ENCODE results near the gene ACOT7. TPM values are rescaled to one million over a fixed set of nuclear protein-coding genes. Genes with fewer than 3 reads are reported as not detected.

ACOT7 gene
- total and polyA plus RNA-seq, 2 experiments from 2014 or later = 167 to 169 TPM

DNA sequence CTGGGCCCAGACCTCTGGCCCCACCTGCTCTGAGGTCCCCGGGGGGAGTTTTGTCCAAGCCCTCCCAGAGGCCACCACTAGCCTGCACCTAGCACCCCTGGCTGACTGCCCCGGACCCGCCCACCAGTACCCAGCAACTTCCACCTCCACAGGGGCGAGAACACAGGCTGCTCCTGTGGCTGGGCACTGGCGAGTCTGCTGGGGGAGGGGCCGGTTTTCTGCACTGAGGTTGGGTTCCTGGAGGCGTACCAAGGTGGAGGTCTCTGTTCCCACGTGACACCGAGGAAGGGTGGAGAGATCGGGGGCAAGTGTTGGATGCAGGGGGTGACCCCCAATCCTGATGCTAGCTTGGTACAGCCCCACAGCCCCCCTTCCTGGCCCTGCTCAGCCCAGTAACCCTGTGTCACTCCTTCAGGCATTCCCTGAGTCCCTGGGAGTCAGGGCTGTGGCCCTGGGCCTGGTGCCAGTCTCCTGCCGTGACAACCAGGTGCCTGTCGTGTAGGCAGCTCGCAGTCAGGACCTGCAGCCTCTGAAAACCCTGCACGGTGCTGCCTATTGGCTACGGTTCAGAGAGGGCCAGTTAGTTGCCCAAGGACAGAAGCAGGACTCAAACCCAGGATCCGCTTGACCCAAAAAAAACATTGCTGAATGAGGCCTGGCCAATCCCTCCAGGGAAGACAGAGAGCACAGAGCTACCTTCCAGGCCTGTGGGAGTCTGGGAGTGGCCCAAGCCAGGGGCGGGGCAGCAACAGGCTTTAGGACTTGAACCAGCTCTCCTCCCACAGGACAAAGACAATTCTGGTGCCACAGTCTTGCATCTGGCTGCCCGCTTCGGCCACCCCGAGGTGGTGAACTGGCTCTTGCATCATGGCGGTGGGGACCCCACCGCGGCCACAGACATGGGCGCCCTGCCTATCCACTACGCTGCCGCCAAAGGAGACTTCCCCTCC is 34.1 kb upstream of the ACOT7 start:
- Histone ChIP-seq H3K4me3 (no peak overlapping the region), H4K20me1 (replicated peaks; ENCODE audit: insufficient read depth) (no peaks in the 10 kb centered on the region), H3K27me3 (ENCODE audit: insufficient read depth) (peaks cover 47% of the 10 kb centered on the region), H3K36me3 (ENCODE audit: insufficient read depth) (no peaks in the 10 kb centered on the region), H3K4me2 (no peak overlapping the region), H3F3A (replicated peaks; ENCODE audit: low read depth) (0 out of 2 replicates have a peak, but pooled peaks cover 12% of the 10 kb centered on the region), H2AFZ (no peak overlapping the region), H3K9me2 (ENCODE audit: insufficient read depth) (no peaks in the 10 kb centered on the region), H3K4me1 (ENCODE audit: insufficient read depth) (no peaks in the 10 kb centered on the region; the same call in 1 of the 2 replicates), H3K79me2 (replicated peaks; ENCODE audit: insufficient read depth) (no peaks in the 10 kb centered on the region), H3K27ac (ENCODE audit: low read depth) (no peak overlapping the region)
- no peak overlapping the region for H3K27ac Mint-ChIP-seq
- DNase-seq (ENCODE audit: low spot score) (no peak), ATAC-seq (no peak)
- H3K4me1 Mint-ChIP-seq = peaks cover 23% of the 10 kb centered on the region; the same call in 2 of the 3 replicates
- H3K9me3 Mint-ChIP-seq = no peaks in the 10 kb centered on the region
- no peaks in the 10 kb centered on the region for H3K36me3 Mint-ChIP-seq (ENCODE audit: low read depth)
- no peak overlapping the region for H3K4me3 Mint-ChIP-seq
- TF ChIP-seq ZNF114 (CRISPR knock-in tag; IDR thresholded peaks at IDR 0.05) = no peak
- no peak for TF ChIP-seq NANOG (IDR thresholded peaks at IDR 0.05; ENCODE audit: borderline replicate concordance)
- TF ChIP-seq EZH2 (IDR thresholded peaks at IDR 0.05; ENCODE audit: low read depth, unreplicated experiment) = no peak
- TF ChIP-seq ZNF331 (CRISPR knock-in tag; IDR thresholded peaks at IDR 0.05; ENCODE audit: low read depth) = no peak
- no peak for TF ChIP-seq POLR2AphosphoS5 (IDR thresholded peaks at IDR 0.05; ENCODE audit: low read depth)
- TF ChIP-seq, protein P1, sequence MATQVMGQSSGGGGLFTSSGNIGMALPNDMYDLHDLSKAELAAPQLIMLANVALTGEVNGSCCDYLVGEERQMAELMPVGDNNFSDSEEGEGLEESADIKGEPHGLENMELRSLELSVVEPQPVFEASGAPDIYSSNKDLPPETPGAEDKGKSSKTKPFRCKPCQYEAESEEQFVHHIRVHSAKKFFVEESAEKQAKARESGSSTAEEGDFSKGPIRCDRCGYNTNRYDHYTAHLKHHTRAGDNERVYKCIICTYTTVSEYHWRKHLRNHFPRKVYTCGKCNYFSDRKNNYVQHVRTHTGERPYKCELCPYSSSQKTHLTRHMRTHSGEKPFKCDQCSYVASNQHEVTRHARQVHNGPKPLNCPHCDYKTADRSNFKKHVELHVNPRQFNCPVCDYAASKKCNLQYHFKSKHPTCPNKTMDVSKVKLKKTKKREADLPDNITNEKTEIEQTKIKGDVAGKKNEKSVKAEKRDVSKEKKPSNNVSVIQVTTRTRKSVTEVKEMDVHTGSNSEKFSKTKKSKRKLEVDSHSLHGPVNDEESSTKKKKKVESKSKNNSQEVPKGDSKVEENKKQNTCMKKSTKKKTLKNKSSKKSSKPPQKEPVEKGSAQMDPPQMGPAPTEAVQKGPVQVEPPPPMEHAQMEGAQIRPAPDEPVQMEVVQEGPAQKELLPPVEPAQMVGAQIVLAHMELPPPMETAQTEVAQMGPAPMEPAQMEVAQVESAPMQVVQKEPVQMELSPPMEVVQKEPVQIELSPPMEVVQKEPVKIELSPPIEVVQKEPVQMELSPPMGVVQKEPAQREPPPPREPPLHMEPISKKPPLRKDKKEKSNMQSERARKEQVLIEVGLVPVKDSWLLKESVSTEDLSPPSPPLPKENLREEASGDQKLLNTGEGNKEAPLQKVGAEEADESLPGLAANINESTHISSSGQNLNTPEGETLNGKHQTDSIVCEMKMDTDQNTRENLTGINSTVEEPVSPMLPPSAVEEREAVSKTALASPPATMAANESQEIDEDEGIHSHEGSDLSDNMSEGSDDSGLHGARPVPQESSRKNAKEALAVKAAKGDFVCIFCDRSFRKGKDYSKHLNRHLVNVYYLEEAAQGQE (IDR thresholded peaks at IDR 0.05; ENCODE audit: unreplicated experiment) = no peak
- no peak for TF ChIP-seq JUNB (IDR thresholded peaks at IDR 0.05; ENCODE audit: unreplicated experiment)
- TF ChIP-seq CREB1 (CRISPR knock-in tag; IDR thresholded peaks at IDR 0.05; ENCODE audit: low read depth) = no peak
- TF ChIP-seq ETS1 (IDR thresholded peaks at IDR 0.05) = no peak
- TF ChIP-seq STAT1 (IDR thresholded peaks at IDR 0.05; ENCODE audit: unreplicated experiment) = no peak
- TF ChIP-seq, protein P2, sequence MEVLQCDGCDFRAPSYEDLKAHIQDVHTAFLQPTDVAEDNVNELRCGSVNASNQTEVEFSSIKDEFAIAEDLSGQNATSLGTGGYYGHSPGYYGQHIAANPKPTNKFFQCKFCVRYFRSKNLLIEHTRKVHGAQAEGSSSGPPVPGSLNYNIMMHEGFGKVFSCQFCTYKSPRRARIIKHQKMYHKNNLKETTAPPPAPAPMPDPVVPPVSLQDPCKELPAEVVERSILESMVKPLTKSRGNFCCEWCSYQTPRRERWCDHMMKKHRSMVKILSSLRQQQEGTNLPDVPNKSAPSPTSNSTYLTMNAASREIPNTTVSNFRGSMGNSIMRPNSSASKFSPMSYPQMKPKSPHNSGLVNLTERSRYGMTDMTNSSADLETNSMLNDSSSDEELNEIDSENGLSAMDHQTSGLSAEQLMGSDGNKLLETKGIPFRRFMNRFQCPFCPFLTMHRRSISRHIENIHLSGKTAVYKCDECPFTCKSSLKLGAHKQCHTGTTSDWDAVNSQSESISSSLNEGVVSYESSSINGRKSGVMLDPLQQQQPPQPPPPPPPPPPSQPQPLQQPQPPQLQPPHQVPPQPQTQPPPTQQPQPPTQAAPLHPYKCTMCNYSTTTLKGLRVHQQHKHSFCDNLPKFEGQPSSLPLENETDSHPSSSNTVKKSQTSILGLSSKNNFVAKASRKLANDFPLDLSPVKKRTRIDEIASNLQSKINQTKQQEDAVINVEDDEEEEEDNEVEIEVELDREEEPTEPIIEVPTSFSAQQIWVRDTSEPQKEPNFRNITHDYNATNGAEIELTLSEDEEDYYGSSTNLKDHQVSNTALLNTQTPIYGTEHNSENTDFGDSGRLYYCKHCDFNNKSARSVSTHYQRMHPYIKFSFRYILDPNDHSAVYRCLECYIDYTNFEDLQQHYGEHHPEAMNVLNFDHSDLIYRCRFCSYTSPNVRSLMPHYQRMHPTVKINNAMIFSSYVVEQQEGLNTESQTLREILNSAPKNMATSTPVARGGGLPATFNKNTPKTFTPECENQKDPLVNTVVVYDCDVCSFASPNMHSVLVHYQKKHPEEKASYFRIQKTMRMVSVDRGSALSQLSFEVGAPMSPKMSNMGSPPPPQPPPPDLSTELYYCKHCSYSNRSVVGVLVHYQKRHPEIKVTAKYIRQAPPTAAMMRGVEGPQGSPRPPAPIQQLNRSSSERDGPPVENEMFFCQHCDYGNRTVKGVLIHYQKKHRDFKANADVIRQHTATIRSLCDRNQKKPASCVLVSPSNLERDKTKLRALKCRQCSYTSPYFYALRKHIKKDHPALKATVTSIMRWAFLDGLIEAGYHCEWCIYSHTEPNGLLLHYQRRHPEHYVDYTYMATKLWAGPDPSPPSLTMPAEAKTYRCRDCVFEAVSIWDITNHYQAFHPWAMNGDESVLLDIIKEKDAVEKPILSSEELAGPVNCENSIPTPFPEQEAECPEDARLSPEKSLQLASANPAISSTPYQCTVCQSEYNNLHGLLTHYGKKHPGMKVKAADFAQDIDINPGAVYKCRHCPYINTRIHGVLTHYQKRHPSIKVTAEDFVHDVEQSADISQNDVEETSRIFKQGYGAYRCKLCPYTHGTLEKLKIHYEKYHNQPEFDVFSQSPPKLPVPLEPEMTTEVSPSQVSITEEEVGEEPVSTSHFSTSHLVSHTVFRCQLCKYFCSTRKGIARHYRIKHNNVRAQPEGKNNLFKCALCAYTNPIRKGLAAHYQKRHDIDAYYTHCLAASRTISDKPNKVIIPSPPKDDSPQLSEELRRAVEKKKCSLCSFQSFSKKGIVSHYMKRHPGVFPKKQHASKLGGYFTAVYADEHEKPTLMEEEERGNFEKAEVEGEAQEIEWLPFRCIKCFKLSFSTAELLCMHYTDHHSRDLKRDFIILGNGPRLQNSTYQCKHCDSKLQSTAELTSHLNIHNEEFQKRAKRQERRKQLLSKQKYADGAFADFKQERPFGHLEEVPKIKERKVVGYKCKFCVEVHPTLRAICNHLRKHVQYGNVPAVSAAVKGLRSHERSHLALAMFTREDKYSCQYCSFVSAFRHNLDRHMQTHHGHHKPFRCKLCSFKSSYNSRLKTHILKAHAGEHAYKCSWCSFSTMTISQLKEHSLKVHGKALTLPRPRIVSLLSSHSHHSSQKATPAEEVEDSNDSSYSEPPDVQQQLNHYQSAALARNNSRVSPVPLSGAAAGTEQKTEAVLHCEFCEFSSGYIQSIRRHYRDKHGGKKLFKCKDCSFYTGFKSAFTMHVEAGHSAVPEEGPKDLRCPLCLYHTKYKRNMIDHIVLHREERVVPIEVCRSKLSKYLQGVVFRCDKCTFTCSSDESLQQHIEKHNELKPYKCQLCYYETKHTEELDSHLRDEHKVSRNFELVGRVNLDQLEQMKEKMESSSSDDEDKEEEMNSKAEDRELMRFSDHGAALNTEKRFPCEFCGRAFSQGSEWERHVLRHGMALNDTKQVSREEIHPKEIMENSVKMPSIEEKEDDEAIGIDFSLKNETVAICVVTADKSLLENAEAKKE (CRISPR knock-in tag; IDR thresholded peaks at IDR 0.05) = no peak
- no peak for TF ChIP-seq CTCF (conservative IDR thresholded peaks at IDR 0.05; ENCODE audit: low read depth in 2 of 2)
- TF ChIP-seq EZH2phosphoT487 (IDR thresholded peaks at IDR 0.05; ENCODE audit: unreplicated experiment) = no peak
- peaks cover 57% of the 10 kb centered on the region for H3K27me3 Mint-ChIP-seq (ENCODE audit: insufficient read depth, low read depth, poor library complexity)

All from GM23338 (cell line).